GM21515 (cell line): ENCODE data around the gene LRRC26.

ENCODE experiments used
- ATAC-seq: cut with Tn5 transposase; IDR thresholded peaks from one replicate; pipeline ENCODE4 v1.9.1; 2021; ENCODE audit not compliant: unreplicated experiment

Gene LRRC26

DNA sequence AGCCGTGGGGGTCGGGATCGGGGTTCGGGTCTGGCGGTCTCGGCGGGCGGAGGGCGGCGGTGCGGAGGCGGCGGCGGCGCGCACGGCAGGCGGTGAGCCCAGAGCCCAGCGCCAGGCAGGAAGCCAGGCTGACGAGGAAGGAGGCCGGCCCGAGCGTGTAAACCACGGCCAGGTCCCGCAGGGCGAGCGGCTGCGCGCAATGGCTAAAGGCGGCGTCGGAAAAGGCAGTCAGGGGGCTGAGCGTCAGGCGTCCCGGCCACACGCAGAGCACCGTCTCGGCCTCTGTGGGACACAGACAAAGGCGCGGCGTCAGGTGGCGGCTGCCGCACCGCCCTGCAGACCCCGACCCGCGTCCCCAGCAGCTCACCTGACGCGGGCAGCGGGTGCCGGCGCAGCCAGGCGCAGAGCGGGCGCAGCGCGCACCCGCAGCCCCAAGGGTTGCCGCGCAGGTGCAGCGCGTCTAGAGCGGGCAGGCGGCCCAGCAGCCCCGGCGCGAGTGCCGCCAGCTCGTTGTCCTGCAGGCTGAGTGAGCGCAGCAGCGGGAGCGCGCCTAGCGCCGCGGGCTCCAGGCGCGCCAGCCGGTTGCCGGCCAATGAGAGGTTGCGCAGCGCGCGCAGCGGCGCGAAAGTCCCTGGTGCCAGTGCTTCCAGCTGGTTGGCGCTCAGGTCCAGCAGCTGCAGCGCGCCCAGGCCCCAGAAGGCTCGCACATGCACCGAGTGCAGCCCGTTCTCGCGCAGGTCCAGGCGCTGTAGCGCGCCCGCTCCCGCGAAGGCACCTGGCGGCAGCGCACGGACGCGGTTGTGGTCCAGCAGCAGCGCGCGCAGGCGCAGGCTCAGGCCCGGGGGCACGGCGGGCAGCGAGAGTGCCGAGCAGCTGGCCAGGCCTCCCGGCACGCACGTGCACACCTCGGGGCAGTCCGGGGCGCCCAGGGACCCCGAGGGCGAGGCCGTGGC is 671 bp downstream of the LRRC26 start:
- ATAC-seq: no peak

DNA sequence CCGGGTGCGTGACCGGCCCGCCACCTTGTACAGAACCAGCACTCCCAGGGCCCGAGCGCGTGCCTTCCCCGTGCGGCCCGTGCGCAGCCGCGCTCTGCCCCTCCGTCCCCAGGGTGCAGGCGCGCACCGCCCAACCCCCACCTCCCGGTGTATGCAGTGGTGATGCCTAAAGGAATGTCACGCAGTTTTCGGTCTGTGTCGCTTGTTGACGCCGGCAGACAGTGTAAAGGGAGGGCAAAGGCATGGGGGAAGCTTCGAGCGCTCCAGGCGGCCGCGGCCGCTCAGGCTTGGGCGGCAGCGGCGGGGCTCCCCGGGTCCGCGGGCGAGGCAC is 1.3 kb downstream of the LRRC26 start:
- ATAC-seq: no peak

DNA sequence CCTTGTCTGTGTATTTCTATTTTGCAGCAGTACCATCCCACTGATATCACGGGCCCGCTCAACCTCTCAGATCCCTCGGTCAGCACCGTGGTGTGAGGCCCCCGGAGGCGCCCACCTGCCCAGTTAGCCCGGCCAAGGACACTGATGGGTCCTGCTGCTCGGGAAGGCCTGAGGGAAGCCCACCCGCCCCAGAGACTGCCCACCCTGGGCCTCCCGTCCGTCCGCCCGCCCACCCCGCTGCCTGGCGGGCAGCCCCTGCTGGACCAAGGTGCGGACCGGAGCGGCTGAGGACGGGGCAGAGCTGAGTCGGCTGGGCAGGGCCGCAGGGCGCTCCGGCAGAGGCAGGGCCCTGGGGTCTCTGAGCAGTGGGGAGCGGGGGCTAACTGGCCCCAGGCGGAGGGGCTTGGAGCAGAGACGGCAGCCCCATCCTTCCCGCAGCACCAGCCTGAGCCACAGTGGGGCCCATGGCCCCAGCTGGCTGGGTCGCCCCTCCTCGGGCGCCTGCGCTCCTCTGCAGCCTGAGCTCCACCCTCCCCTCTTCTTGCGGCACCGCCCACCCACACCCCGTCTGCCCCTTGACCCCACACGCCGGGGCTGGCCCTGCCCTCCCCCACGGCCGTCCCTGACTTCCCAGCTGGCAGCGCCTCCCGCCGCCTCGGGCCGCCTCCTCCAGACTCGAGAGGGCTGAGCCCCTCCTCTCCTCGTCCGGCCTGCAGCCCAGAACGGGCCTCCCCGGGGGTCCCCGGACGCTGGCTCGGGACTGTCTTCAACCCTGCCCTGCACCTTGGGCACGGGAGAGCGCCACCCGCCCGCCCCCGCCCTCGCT is 1.9 kb downstream of the LRRC26 start:
- ATAC-seq: no peak

DNA sequence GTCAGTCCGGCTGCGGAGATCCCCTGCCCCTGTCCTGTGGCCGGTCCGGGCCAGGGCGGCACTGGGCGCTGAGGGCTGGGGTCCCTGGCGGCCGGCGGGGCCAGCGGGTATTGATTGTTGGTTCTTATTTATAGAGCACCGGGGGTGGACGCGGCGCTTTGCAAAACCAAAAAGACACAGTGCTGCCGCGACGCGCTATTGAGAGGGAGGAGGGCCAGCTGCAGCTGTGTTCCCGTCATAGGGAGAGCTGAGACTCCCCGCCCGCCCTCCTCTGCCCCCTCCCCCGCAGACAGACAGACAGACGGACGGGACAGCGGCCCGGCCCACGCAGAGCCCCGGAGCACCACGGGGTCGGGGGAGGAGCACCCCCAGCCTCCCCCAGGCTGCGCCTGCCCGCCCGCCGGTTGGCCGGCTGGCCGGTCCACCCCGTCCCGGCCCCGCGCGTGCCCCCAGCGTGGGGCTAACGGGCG is 2.5 kb downstream of the LRRC26 start:
- no peak for ATAC-seq

DNA sequence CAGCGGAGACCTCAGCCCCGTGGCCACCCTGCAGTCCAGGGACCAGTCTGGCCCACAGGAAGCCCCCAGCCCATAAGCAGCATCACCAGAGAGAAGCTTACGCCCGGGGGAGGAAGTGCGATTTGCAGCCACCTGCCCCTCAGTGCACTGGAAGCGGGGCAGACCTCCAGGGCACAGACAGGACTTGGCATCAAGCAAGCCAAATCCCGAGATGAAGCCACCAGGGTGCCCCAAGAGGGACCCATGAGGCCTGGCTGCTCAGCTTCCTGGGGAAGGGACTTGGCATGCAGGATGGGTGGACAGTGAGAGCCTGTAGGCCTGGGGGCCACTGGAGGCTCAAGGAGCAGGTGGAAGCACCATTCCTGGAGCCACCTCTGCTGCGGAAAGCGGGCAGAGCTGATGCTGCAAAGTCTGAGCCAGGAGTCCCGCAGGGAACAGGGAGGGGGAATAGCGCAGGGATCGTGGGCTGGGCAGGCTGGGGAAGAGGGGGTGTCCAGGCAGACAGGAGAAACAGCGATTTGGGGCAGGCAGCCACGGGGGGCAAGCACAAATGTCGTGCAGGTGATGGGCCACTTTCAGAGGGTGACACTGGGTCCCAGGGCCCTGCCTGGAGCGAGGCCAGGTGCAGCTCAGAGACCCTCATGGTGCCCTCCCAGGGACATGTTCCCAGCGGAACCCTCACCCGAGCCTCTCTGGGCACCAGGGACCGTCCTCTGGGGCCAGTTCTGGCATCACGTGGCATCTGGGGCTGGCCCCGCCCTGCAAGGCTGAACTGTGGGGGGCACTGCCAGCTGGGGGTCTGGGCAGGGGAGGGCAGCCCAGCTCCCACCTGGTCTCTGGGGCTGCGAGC is 3.2 kb downstream of the LRRC26 start:
- ATAC-seq: no peak

DNA sequence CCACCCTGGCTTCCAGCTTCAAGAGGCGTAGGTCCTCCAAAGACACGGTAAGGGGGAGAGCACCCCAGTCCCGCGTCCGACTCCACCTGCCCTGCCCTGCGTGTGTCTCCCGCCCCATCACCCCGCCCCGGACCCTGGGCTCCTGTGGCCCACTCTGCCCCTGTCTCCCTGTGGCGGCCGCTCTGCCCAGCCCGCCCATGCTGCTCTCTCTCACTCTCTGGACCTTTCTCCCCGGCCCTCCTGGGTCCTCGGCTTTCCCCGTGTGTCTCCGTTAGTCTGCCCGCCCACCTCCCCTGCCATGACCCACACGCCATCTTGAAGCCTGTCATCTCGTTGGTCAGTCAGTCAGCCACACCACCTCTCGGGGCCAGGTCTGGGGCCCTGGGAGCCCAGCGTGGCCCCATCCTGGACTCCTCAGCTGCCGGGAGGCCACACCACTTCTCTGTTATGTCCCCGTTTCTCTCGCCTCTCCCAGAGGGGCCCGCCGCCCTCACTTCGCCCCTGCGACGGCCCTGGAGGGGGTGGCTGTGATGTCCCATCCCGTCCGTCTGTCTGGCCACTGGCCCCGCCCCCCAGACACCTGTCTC is 4.5 kb downstream of the LRRC26 start:
- ATAC-seq: no peak

DNA sequence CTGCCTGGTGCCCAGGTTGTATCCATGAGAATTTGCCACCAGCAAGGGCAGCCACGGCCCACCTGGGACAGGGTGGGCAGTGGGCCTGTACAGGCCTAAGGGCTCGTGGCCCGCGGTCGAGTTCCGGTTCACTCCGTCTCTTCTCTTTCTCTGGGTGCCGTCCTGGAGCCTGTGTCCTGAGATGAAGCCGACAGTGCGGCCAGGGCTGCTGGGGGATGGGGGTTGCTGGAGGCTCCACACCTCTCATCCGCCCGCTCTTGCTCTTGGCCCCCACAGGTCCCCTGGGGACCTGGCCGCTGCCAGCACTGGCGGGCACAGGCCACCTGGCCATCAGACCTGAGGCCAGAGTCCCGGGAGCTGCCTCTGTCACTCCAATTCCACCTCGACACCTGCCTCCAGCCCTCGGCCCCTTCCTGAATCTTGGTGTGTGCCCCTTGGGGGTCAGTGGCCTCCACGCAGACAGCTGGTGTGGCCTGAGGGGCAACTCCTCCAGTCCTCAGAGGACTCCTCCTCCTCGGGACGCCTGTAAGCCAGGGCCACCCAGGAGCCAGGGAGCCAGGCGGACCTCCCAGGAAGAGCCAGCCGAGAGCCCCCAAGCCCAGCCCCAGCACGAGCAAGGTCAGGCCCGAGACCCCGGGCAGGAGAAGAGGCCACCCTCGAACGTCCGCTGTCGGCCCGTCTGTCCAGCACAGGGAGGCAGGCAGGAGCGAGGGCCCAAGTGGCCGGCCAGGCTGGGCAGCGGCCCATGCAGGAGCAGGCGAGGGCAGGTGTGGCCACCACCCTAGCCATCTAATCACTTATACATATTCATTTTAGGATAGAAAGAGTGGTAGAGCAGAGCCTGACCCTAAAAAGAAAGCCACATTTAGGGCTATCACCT is 5.2 kb downstream of the LRRC26 start:
- no peak for ATAC-seq

DNA sequence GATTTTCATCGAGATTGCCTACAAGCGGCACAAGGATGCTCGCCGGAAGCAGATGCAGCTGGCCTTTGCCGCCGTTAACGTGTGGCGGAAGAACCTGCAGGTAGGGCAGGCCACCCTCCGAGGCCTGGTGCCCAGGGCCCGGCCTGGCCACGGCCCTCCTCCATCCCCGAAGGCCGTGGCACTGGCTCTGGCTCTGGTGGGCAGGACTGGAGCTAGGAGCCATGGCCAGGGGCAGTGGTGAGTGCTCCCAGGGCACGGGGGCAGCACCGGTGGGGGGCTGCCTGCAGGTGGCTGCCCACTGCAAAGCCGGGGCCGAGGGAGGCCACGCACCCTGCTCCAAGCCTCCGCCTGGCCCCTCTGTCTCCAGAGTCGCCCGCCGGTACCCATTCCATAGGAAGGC is 6.0 kb downstream of the LRRC26 start:
- no peak for ATAC-seq

DNA sequence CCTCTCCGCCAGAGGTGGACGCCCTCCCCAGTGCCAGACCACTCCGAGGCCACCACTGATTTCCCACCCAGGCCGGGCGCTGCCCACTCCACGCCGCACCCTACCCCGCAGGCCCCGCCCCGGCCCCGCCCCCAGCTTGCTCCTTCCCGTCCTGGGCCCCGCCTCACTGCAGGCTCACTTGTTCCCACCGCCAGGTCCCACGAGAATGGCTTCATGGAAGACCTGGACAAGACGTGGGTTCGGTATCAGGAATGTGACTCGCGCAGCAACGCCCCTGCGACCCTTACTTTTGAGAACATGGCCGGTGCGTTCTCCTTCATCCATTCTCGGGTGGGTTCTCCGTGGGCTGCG is 6.5 kb downstream of the LRRC26 start:
- no peak for ATAC-seq

DNA sequence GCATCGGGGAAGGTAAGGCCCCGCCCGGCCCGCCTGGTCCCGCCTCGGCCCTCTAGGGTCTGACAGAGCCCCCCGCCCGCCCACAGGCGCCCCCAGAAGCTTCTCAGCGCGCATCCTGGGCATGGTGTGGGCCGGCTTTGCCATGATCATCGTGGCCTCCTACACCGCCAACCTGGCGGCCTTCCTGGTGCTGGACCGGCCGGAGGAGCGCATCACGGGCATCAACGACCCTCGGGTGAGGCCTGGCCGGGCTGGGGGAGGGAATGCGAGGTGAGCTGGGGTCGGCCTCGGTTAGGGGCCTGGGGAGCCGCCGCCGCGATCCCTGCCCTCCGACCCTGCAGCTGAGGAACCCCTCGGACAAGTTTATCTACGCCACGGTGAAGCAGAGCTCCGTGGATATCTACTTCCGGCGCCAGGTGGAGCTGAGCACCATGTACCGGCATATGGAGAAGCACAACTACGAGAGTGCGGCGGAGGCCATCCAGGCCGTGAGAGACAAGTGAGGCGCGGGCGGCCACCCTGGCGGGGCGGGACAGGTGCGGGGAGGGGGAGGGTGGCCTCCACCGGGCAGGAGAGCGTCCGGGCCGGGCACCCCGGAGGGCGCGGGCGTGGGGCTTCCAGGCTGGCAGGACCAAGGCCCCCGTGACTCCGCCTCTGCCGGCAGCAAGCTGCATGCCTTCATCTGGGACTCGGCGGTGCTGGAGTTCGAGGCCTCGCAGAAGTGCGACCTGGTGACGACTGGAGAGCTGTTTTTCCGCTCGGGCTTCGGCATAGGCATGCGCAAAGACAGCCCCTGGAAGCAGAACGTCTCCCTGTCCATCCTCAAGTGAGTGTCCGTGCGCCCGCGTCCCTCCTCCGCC is 7.1 kb downstream of the LRRC26 start:
- ATAC-seq: no peak

DNA sequence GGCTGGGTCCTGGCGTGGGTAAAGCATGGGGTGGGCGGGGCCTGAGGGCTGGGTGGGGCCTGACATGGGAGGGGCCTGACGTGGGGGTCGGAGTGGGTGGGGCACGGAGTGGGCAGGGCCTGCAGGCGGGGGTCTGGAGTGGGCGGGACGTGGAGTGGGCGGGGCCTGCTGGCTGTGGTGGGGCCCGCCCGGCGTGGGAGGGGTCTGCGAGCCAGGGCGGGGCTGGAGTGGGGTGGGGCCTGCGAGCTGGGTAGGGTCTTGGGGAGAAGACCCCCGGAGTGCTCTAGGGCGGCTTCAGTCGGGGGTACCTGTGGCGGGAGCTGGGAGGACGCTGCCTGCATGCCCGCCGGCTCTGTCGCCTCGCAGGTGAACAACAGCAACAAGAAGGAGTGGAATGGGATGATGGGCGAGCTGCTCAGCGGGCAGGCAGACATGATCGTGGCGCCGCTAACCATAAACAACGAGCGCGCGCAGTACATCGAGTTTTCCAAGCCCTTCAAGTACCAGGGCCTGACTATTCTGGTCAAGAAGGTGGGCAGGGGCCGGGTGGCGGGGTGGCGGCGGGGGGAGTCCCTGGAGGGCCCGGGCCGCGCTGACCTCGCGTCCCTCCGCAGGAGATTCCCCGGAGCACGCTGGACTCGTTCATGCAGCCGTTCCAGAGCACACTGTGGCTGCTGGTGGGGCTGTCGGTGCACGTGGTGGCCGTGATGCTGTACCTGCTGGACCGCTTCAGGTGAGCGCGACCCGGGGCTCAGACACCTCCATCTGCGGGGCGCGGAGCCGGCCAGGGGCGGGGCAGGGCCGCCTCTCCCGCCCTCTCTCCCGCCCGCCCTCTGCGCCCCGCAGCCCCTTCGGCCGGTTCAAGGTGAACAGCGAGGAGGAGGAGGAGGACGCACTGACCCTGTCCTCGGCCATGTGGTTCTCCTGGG is 8.0 kb downstream of the LRRC26 start:
- ATAC-seq: no peak

DNA sequence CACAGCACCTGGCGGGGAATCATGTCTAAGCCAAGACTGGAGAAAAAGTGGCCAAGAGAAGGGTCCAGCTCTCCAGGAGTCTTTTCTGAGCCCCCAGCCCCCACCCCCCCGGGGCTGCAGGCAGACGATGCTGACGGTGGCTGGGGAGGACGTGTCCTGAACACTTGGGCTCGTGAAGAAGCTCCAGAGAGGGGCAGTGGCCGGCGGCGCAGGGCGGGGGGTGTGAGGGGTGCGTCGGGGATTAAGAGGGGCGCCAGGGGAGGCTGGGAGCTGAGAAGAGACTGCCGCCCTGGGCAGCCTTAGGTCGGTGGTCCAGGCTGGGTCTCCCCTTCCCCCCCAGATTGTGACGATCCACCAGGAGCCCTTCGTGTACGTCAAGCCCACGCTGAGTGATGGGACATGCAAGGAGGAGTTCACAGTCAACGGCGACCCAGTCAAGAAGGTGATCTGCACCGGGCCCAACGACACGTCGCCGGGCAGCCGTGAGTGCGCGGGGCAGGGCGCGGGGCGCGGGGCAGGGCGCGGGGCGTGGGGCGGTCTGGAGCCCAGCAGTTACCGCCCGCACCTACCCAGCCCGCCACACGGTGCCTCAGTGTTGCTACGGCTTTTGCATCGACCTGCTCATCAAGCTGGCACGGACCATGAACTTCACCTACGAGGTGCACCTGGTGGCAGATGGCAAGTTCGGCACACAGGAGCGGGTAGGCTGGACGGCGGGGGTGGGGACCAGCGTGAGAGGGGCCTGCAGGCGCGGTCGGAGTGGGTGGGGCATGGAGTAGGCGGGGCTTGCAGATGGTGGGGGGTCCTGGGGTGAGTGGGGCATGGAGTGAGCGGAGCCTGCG is 8.9 kb downstream of the LRRC26 start:
- no peak for ATAC-seq

DNA sequence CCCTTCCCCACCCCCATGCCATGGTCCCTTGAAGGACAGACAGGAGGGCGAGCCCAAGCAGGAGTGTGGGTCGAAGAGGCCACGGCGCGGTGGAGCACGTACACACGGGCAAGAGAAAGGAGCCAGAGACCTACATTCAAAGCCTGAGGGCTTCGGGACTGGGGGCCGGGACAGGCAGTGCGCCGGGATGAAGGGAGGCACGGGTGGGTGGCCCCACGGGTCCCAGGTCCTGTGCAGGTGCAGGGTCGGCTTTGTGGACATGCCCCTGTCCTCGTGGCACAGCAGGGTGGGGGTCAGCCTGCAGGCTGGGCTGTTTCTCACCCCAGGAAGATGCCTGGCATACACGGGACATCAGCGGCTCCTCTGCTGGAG is 9.8 kb downstream of the LRRC26 start:
- ATAC-seq: no peak

DNA sequence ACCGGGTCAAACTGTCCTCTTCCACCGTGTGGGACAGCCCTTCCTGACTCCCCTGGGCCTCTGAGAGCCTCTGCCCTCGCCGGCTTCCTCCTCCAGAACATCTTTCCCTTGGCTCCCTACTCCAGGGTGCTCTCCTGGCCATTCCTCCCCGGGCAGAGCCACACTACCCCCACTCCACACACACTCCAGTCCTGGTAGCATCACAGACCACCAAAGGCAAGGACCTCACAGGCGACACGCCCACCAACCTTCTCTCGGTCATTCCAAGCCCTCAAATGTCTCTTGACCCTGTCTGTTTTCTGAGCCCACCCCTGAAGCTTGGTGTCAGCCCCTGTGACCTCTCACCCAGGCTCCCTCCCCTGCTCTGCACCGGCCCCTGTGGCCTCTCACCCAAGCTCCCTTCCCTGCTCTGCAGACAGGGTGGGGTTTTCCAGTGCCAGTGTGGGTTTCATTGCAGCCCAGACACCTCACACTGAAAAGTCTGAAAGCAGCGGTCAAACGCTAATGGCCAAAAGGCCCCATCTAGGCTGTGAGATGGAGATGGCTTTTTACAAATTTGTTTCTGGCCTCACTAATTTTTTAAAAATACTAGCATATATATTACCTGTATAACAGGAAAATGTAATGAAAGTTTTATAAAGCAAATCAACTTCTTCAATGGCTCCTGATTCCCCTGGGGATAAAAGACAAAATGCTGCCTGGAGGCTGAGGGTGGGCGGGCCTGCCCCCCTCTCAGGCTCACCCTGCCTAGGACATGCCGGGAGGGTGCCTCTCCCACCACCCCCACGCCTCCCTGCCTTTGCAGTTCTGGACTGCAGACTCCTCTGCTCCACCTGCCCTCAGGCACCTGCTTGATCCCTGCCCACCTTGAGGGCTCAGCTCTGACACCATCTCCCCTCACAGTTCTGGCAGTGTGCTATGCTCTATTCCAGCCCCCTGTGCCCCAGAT is 10.5 kb downstream of the LRRC26 start:
- no peak for ATAC-seq

DNA sequence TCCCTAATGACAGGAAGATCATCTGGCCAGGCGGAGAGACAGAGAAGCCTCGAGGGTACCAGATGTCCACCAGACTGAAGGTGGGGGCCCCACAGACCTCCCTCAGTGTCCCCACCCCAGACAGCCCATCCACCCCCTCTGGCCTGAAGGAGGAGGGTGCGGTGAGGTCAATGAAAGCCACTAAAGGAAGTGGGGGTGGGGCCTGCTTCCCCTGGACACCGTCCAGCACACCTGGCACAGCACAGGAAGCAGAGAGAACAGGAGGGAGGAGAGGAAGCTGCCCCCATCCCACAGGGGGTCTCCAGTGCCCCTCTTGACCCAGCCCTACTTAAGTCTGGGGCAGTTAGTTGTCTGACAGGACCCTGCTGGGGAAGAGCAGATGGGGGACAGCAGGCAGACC is 11.2 kb downstream of the LRRC26 start:
- no peak for ATAC-seq
